Testis (tissue), 3 donors: ENCODE measurements around the gene SYCE1. TPM values are rescaled to one million over a fixed set of nuclear protein-coding genes. Genes with fewer than 3 reads are reported as not detected.

ENCODE experiments used
- DNase-seq: peaks from one replicate; pipeline ENCODE4 v3.0.0-alpha.2; 2019
- H3K27ac ChIP-seq, 2 donors: fragments of 200-600 bp; sonication (generic); one replicate each; pipeline ENCODE4 v1.5.1; 2019
- H3K27me3 ChIP-seq: fragments of 200-600 bp; sonication (generic); one replicate; pipeline ENCODE4 v1.5.1; 2019
- H3K36me3 ChIP-seq: fragments of 200-600 bp; sonication (generic); one replicate; pipeline ENCODE4 v1.5.1; 2017; ENCODE audit warnings: low read depth; ENCODE audit errors: missing control alignments
- H3K4me1 ChIP-seq: fragments of 200-600 bp; sonication (generic); one replicate; pipeline ENCODE4 v1.5.1; 2019
- H3K4me3 ChIP-seq, 2 donors: fragments of 200-600 bp; sonication (generic); one replicate each; pipeline ENCODE4 v1.5.1; 2017 to 2019
- H3K9me3 ChIP-seq: fragments of 200-600 bp; sonication (generic); one replicate; pipeline ENCODE4 v1.5.1; 2017
- POLR2A ChIP-seq: fragments of 450-650 bp; IDR thresholded peaks from one replicate; pipeline ENCODE4 v1.6.1; 2017; ENCODE audit warnings: antibody characterized with exemption, mild to moderate bottlenecking, moderate library complexity
- WGBS, 2 donors: methylation state at CpG; one replicate each; pipeline ENCODE4 v1.1.5; 2018; 5-methylcytosine and 5-hydroxymethylcytosine counted together
- intact Hi-C: fragments of 100-400 bp; cut with DNase I; formaldehyde crosslinking; loops from one replicate; pipeline ENCODE4 v1.15.1; 2023; ENCODE audit warnings: low total_unique reads
- polyA plus RNA-seq: library from polyadenylated mRNA; stranded (reverse); fragments of 350-450 nt; fragmentation: Illumina TruSeq; extraction: RNeasy Lipid Tissue Mini Kit (QIAGEN cat#74804); gene quantifications from one replicate; pipeline ENCODE4 v1.2.3, GENCODE V29; 2014; ENCODE audit warnings: low read depth, low replicate concordance; ENCODE audit not compliant: insufficient read depth
- total RNA-seq, 2 donors: library from RNA; depleted of rRNA; stranded (reverse); fragments of >200 nt; gene quantifications; one replicate each; pipeline ENCODE4 v1.2.3, GENCODE V29; 2016
- TF ChIP-seq, protein P1 (sequence below), 3 experiments: fragments of 450-650 bp in 2 of 3; fragments of 200-600 bp in 1 of 3; sonication (generic) in 1 of 3; IDR thresholded peaks; one replicate each; pipeline ENCODE4 v1.5.1; 2016 to 2019; ENCODE audit warnings: antibody characterized with exemption in 3 of 3, mild to moderate bottlenecking in 2 of 3, moderate library complexity in 1 of 3

SYCE1 gene
- total and polyA plus RNA-seq, 3 donors from 2014 or later = 43.4 to 139 (median 78.2) TPM

DNA sequence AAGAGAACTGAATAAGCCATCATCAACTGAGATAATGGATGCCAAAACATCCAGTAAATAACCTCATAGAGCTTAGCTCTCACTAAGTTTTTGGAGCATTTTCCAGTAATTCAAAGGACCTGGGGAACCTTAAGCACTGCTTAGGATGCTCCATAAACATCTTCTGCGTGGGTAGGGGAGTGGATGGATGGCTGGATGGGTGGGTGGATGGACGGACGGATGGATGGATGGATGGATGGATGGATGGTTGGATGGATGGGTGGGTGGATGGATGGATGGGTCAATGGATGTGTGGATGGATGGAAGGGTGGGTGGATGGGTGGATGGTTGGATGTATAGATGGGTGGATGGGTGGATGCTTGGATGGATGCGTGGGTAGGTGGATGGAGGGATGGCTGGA is 29.2 kb downstream of the SYCE1 start:
- TF ChIP-seq POLR2A = no peak
- TF ChIP-seq, protein P1, sequence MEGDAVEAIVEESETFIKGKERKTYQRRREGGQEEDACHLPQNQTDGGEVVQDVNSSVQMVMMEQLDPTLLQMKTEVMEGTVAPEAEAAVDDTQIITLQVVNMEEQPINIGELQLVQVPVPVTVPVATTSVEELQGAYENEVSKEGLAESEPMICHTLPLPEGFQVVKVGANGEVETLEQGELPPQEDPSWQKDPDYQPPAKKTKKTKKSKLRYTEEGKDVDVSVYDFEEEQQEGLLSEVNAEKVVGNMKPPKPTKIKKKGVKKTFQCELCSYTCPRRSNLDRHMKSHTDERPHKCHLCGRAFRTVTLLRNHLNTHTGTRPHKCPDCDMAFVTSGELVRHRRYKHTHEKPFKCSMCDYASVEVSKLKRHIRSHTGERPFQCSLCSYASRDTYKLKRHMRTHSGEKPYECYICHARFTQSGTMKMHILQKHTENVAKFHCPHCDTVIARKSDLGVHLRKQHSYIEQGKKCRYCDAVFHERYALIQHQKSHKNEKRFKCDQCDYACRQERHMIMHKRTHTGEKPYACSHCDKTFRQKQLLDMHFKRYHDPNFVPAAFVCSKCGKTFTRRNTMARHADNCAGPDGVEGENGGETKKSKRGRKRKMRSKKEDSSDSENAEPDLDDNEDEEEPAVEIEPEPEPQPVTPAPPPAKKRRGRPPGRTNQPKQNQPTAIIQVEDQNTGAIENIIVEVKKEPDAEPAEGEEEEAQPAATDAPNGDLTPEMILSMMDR (IDR thresholded peaks at IDR 0.05) = no peak
- intact Hi-C loops = no loop called here
- 50 to 61% methylated on average over 3 to 4 of the region's 4 CpGs for WGBS, 2 donors

DNA sequence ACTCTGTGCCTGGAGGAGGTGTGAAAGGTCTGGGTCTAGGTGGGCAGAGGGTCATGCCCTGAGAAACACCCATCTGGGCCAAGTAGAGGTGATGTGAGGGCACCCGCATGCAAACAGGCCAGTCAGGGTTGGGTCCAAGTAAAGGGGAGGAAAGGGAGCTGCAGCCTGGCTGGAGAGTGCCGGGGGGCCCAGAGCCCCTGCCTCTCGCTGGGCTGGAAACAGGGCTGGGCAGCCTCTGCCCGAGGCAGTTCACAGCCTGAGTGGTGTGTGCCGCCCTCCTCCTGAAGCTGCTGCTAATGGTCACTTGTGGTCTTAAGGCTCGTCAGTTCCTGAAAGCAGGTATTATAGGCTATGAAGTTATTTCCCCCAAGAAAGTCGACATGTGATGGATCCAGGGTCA is 31.0 kb downstream of the SYCE1 start:
- no peak overlapping the region for H3K27ac ChIP-seq
- no peaks in the 10 kb centered on the region for H3K4me1 ChIP-seq
- H3K9me3 ChIP-seq = no peaks in the 10 kb centered on the region
- no peaks in the 10 kb centered on the region for H3K27me3 ChIP-seq
- no peak for DNase-seq
- 80 to 89% methylated on average over 2 to 7 of the region's 7 CpGs for WGBS, 2 donors
- TF ChIP-seq, protein P1 (IDR thresholded peaks at IDR 0.05) = no peak
- no peak for TF ChIP-seq POLR2A
- no peaks in the 10 kb centered on the region for H3K36me3 ChIP-seq
- intact Hi-C loops = no loop called here
- no peak overlapping the region for H3K4me3 ChIP-seq

More for the DNA sequence above, 29.2 kb downstream of the SYCE1 start:
- H3K36me3 ChIP-seq = no peaks in the 10 kb centered on the region
- no peaks in the 10 kb centered on the region for H3K4me1 ChIP-seq
- H3K9me3 ChIP-seq = no peaks in the 10 kb centered on the region
- no peak for DNase-seq
- no peaks in the 10 kb centered on the region for H3K27me3 ChIP-seq
- H3K4me3 ChIP-seq = no peak overlapping the region
- H3K27ac ChIP-seq = no peak overlapping the region

DNA sequence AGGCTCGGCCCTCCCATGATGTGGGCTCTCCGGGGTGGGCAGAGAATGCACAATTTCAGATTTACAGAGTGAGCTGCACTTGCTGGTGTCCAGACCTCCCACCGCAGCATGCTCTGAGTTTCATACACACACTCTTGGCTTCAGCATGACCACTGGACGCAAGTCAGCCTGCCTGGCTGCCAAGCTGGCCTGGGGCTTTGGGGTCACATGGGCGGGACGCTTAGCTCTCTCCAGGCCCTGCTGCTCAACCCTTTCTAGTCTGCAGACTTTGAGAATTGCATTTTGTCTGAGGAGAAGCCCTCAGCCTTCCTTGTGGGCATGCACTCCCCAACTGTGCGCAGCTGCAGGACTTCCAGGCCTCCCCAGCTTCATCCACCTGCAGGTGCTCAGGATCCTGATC is 32.5 kb downstream of the SYCE1 start:
- 65 to 66% methylated on average over 7 of the region's 7 CpGs for WGBS, 2 donors
- H3K9me3 ChIP-seq = no peaks in the 10 kb centered on the region
- H3K27ac ChIP-seq = no peak overlapping the region
- H3K36me3 ChIP-seq = no peaks in the 10 kb centered on the region
- DNase-seq = peak; percentile 58
- no peaks in the 10 kb centered on the region for H3K4me1 ChIP-seq
- no peak overlapping the region for H3K4me3 ChIP-seq
- intact Hi-C loops = no loop called here
- no peaks in the 10 kb centered on the region for H3K27me3 ChIP-seq
- TF ChIP-seq, protein P1 (IDR thresholded peaks at IDR 0.05) = no peak
- TF ChIP-seq POLR2A = no peak

DNA sequence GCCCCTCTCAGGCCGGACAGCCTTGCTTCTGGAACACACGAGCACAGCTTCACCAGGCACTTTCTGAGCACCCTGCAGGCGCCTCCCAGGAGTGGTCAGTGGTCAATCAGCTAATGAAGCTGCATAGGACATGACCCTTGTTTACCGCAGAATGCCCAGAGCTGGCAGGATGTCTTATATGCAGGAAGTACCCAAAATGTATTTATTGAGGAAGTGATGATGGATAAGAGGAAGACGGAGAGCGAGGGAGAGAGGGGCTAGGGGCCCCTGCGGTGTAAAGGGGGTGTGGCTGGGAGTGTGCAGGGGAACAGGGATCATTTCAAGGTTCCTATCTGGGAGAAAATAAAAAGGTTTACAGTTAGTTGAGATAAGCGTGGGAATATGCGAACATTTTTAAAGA is 34.9 kb downstream of the SYCE1 start:
- Histone ChIP-seq H3K4me3 (no peak overlapping the region), H3K27ac (no peak overlapping the region), H3K36me3 (no peaks in the 10 kb centered on the region), H3K9me3 (no peaks in the 10 kb centered on the region), H3K27me3 (no peaks in the 10 kb centered on the region), H3K4me1 (no peaks in the 10 kb centered on the region)
- TF ChIP-seq POLR2A = no peak
- TF ChIP-seq, protein P1 (IDR thresholded peaks at IDR 0.05) = no peak
- no peak for DNase-seq
- intact Hi-C loops = no loop called here
- 68 to 74% methylated on average over 9 of the region's 9 CpGs for WGBS, 2 donors

DNA sequence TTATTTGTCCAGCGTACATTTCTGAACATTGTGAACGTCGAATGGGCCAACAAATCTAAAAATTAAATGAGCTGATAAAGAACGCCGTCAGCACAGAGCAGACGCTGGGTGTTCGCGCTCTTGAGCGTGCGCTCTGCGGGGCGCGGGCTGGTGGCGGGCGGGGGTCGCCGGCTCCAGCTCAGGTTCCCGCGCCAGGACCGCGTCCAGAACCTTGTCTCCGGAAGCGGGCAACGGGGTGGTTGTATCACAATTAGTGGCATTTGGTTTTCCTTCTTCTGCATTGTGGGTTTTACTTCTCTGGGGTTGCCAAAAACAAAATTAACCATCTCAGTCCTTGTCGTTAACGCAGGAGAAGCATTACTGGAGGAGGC is 35.8 kb downstream of the SYCE1 start:
- Histone ChIP-seq H3K4me3 (peak overlapping the region; percentile 40 to 50), H3K9me3 (no peaks in the 10 kb centered on the region), H3K4me1 (no peaks in the 10 kb centered on the region), H3K27me3 (no peaks in the 10 kb centered on the region), H3K27ac (no peak overlapping the region), H3K36me3 (no peaks in the 10 kb centered on the region)
- intact Hi-C loops = no loop called here
- WGBS, 2 donors = 6 to 29% methylated on average over 26 of the region's 26 CpGs
- TF ChIP-seq, protein P1 (IDR thresholded peaks at IDR 0.05) = no peak
- no peak for TF ChIP-seq POLR2A
- no peak for DNase-seq
